HUES48 (cell line): ENCODE results near the gene ARFGEF2.
A peak's percentile ranks its signal among the peaks of the same experiment; 100 is the strongest.
"Not testable (repeated sequence)": the region's sequence is repeated elsewhere in the genome, so short reads cannot be mapped to it uniquely, and the experiment has no call there.

Experiments used
- H3K27ac ChIP-seq: one replicate; pipeline ENCODE4 v1.7.0; 2013; ENCODE audit warnings: low read depth, low read length, inconsistent platforms
- H3K27me3 ChIP-seq: 2 replicates; pipeline ENCODE4 v1.6.1; 2013; ENCODE audit warnings: mild to moderate bottlenecking, low read length; ENCODE audit not compliant: control insufficient read depth, insufficient read depth
- H3K36me3 ChIP-seq: 2 replicates; pipeline ENCODE4 v1.6.1; 2013; ENCODE audit warnings: low read length; ENCODE audit not compliant: control insufficient read depth, insufficient read depth
- H3K4me1 ChIP-seq: 2 replicates; pipeline ENCODE4 v1.6.1; 2013; ENCODE audit warnings: mild to moderate bottlenecking, low read length; ENCODE audit not compliant: control insufficient read depth, insufficient read depth
- H3K4me3 ChIP-seq: 2 replicates; pipeline ENCODE4 v1.5.1; 2013; ENCODE audit warnings: mild to moderate bottlenecking, low read depth, low read length
- H3K9ac ChIP-seq: 2 replicates; pipeline ENCODE4 v1.6.1; 2013; ENCODE audit warnings: mild to moderate bottlenecking, low read depth, low read length, moderate library complexity
- H3K9me3 ChIP-seq: 2 replicates; pipeline ENCODE4 v1.6.1; 2013; ENCODE audit warnings: low read length; ENCODE audit not compliant: control insufficient read depth, insufficient read depth

ARFGEF2 gene

DNA sequence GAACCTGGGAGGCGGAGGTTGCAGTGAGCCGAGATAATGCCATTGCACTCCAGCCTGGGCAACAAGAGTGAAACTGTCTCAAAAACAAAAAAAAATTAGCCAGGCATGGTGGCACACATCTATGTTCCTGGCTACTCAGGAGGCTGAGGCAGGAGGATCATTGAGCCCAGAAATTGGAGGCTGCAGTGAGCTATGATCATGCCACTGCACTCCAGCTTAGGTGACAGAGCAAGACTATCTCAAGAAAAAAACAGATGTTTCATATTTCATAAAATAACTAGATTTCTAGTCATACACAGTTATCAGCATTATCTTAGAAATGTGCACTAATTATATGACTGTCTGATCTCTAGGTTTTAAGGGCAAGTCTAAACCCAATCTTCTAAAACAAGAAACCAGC lies 106.7 kb downstream of the ARFGEF2 start:
- not testable (repeated sequence) for H3K27ac ChIP-seq, H3K9ac ChIP-seq, H3K27me3 ChIP-seq, H3K4me1 ChIP-seq, H3K4me3 ChIP-seq, H3K9me3 ChIP-seq
- peaks cover 60% of the 10 kb centered on the region for H3K36me3 ChIP-seq

DNA sequence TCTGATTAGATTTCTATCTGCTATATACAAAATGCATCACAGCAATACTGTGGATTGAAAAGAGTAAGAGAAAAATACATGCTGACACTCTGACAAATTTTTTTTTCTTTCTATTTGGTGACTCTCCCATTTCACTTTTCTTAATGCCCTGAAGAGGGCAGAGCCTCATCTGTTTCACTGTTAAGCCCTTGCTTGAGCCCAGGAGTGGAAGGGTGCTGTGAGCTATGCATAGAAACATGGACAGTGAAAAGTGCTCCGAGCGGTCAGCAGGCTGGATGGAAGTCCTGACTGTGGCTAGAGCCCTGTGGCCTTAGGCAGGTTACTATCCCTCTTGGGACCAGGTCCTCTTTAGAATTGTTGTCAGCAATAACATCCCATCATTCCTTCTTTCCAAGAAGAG lies 107.2 kb downstream of the ARFGEF2 start:
- H3K27ac ChIP-seq, result no peak overlapping the region
- H3K36me3 ChIP-seq, result peaks cover 63% of the 10 kb centered on the region
- H3K9me3 ChIP-seq, result no peaks in the 10 kb centered on the region
- no peaks in the 10 kb centered on the region for H3K4me1 ChIP-seq
- H3K4me3 ChIP-seq, result no peak overlapping the region
- no peaks in the 10 kb centered on the region for H3K27me3 ChIP-seq
- H3K9ac ChIP-seq, result no peak overlapping the region

DNA sequence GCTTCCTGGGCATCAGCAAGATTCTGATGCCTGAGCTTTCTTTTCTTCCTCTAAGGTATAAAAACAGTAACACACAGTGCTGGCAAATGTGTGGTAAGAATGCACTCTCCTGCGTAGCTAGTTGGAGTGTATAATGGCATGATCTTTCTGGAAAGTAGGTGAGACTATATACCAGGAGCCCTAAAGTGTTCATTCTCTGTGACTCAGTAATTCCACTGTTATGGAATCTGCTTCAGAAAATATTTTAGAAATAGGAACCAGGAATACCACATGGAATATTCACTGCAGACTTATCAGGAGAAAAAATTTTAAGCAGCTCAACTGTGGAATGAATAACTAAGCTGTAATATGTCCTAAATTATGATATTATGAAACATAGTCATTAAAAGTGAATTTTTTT lies 107.7 kb downstream of the ARFGEF2 start:
- Histone ChIP-seq H3K4me1 (no peaks in the 10 kb centered on the region), H3K9ac (no peak overlapping the region), H3K9me3 (no peaks in the 10 kb centered on the region), H3K27ac (no peak overlapping the region), H3K36me3 (peaks cover 62% of the 10 kb centered on the region), H3K4me3 (no peak overlapping the region), H3K27me3 (no peaks in the 10 kb centered on the region)

- H3K27ac ChIP-seq, result no peak overlapping the region
- peaks cover 5% of the 10 kb centered on the region; the same call in 1 of the 2 replicates for H3K4me1 ChIP-seq
- H3K9me3 ChIP-seq, result no peaks in the 10 kb centered on the region
- no peak overlapping the region for H3K9ac ChIP-seq
- H3K4me3 ChIP-seq, result no peak overlapping the region
- H3K36me3 ChIP-seq, result peaks cover 62% of the 10 kb centered on the region
- H3K27me3 ChIP-seq, result no peaks in the 10 kb centered on the region
Observed at GRCh38 chr20:49030954-49031619, 109.6 kb downstream of the ARFGEF2 start.

DNA sequence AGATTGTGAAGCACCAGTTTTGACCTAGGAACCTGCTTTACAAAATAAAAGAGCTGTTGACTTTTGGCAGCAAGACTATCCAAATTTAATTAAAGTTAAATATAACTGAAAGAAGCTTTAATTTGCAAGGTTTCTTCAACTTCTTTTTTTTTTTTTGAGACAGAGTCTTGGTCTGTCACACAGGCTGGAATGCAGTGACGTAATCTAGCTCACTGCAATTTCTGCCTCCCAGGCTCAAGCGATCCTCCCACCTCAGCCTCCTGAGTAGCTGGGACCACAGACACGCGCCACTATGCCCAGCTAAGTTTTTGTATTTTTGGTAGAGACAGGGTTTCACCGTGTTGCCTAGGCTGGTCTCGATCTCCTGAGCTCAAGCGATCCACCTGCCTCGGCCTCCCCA lies 110.9 kb downstream of the ARFGEF2 start:
- Histone ChIP-seq H3K4me3 (no peak overlapping the region), H3K27ac (no peak overlapping the region), H3K9me3 (no peaks in the 10 kb centered on the region), H3K4me1 (peaks cover 7% of the 10 kb centered on the region; the same call in 1 of the 2 replicates), H3K9ac (no peak overlapping the region), H3K36me3 (peaks cover 57% of the 10 kb centered on the region), H3K27me3 (no peaks in the 10 kb centered on the region)

DNA sequence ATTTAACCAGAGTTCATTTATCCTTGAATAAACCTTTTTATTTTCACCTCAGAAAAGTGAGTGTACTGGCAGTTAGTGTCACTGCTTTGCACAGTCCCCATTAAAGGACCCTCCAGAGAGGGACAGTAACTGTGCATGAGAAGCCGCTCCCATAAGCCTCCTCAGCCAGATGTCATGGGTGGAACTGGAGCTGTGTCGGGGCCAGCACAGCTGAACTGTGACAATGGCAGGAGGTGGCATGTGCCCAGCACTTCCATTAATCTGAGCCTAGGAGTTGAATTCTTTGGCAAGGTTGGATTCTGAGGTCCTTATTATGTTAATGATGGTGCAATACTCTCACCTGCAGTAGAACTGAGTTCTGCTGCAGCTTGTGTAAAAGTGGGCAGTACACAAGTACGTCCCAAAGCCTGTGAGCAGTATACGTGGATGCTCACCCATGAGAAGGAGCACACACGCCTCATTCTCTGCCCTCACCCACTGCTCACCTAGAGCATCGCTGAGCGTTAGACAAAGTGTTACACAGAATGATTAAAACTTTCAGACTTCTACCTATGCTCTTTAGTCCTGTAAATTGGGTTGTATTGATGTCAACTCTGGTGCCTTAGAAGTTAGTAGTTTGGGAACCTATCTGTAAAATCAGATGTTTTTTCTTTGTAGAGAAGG lies 112.7 kb downstream of the ARFGEF2 start:
- Histone ChIP-seq H3K27ac (no peak overlapping the region), H3K27me3 (no peaks in the 10 kb centered on the region), H3K9ac (no peak overlapping the region), H3K36me3 (peaks cover 45% of the 10 kb centered on the region), H3K4me3 (no peak overlapping the region), H3K9me3 (no peaks in the 10 kb centered on the region), H3K4me1 (peaks cover 7% of the 10 kb centered on the region; the same call in 1 of the 2 replicates)

- H3K9me3 ChIP-seq, result no peaks in the 10 kb centered on the region
- peaks cover 7% of the 10 kb centered on the region; the same call in 1 of the 2 replicates for H3K4me1 ChIP-seq
- H3K4me3 ChIP-seq, result no peak overlapping the region
Observed at GRCh38 chr20:49037962-49038387, 116.5 kb downstream of the ARFGEF2 start.

DNA sequence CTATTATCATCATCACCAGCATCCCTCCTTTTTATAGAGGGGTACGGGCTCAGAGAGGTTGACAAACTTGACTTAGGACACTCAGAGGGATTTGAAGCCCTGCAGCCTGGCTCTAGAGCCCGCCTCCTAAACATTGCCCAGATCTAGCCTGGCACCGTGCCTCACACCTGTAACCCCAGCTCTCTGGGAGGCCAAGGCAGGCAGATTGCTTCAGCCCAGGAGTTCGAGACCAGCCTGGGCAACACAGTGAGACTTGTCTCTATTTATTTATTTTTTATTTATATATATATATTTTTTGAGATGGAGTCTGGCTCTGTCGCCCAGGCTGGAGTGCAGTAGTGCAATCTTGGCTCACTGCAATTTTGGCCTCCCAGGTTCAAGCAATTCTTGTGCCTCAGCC lies 118.3 kb downstream of the ARFGEF2 start:
- Histone ChIP-seq H3K36me3 (peaks cover 3% of the 10 kb centered on the region), H3K4me1 (peaks cover 7% of the 10 kb centered on the region; the same call in 1 of the 2 replicates), H3K9me3 (no peaks in the 10 kb centered on the region), H3K27ac (no peak overlapping the region), H3K9ac (no peak overlapping the region), H3K4me3 (no peak overlapping the region), H3K27me3 (no peaks in the 10 kb centered on the region)

More at GRCh38 chr20:49037962-49038387, 116.5 kb downstream of the ARFGEF2 start:
- peaks cover 19% of the 10 kb centered on the region for H3K36me3 ChIP-seq
- no peaks in the 10 kb centered on the region for H3K27me3 ChIP-seq
- no peak overlapping the region for H3K9ac ChIP-seq
- H3K27ac ChIP-seq, result no peak overlapping the region

GRCh38 chr20:49043000-49043399 lies 121.5 kb downstream of the ARFGEF2 start:
- peaks cover 11% of the 10 kb centered on the region for H3K4me1 ChIP-seq

GRCh38 chr20:49045440-49046086 lies 124.1 kb downstream of the ARFGEF2 start:
- Histone ChIP-seq H3K9me3 (no peaks in the 10 kb centered on the region), H3K4me1 (peaks cover 20% of the 10 kb centered on the region), H3K4me3 (peak overlapping the region; percentile 99), H3K27me3 (no peaks in the 10 kb centered on the region), H3K9ac (peak overlapping the region; percentile 52), H3K36me3 (peaks cover 19% of the 10 kb centered on the region), H3K27ac (peak overlapping the region; percentile 89)

More at GRCh38 chr20:49043000-49043399, 121.5 kb downstream of the ARFGEF2 start:
- Histone ChIP-seq H3K4me3 (no peak overlapping the region), H3K27ac (no peak overlapping the region), H3K9ac (no peak overlapping the region), H3K9me3 (no peaks in the 10 kb centered on the region), H3K36me3 (0 out of 2 replicates have a peak, but pooled peaks cover under 1% of the 10 kb centered on the region), H3K27me3 (no peaks in the 10 kb centered on the region)
